ENCODE results near the gene FAT4.

FAT4 gene

DNA sequence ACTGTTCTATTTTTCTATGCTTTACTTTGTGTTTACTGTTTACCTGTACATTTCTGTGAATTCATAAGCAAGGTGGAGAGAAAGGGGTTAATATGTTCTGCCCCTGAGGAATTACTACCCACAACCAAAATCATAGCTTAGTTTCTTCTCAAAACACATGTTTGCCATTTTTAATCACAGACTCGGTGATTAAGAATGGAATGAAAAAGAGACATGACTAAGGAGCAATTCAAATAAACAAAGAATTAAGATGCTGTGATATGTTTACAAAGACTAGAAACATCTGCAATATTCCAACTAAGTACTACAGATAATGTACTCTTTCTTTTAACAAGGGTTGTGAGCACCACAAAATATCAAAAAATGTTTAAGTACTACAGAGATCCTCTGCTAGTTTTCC is 11.7 kb upstream of the FAT4 start:
- H3K4me1 ChIP-seq (ENCODE audit: control insufficient read depth, low read depth, low read length) = no peaks in the 10 kb centered on the region
- no peaks in the 10 kb centered on the region for H3K9me3 ChIP-seq (ENCODE audit: control insufficient read depth, low read depth, low read length)
- no peak overlapping the region for H3K9ac ChIP-seq (ENCODE audit: low read length)
- H3K27me3 ChIP-seq (ENCODE audit: control insufficient read depth, insufficient read depth, low read length) = no peaks in the 10 kb centered on the region
- H3K4me3 ChIP-seq (ENCODE audit: low read length) = no peak overlapping the region
- no peaks in the 10 kb centered on the region for H3K36me3 ChIP-seq (ENCODE audit: control insufficient read depth, low read depth, low read length)
- H3K27ac ChIP-seq (ENCODE audit: low read length) = no peak overlapping the region

DNA sequence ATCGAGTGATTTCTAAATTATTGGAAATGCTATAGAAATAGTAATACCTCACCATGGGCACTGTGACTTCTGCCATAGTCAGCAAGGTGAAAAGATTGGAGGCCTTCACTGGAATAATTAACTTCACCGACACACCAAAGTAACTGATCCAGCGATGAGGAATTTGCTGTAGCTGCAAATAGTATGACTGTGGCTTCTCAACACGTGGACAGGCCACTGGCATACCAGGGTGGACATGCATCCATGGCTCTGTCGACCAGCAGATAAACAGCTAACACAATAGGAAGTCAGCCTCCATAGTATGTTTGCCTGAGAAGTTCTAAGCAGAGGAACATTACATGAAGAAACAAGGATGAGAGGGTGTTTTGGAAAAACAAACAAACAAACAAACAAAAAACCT is 10.9 kb upstream of the FAT4 start:
- H3K4me1 ChIP-seq (ENCODE audit: control insufficient read depth, low read depth, low read length) = no peaks in the 10 kb centered on the region
- no peak overlapping the region for H3K4me3 ChIP-seq (ENCODE audit: low read length)
- no peak overlapping the region for H3K27ac ChIP-seq (ENCODE audit: low read length)
- H3K27me3 ChIP-seq (ENCODE audit: control insufficient read depth, insufficient read depth, low read length) = no peaks in the 10 kb centered on the region
- H3K36me3 ChIP-seq (ENCODE audit: control insufficient read depth, low read depth, low read length) = no peaks in the 10 kb centered on the region
- no peak overlapping the region for H3K9ac ChIP-seq (ENCODE audit: low read length)
- no peaks in the 10 kb centered on the region for H3K9me3 ChIP-seq (ENCODE audit: control insufficient read depth, low read depth, low read length)

DNA sequence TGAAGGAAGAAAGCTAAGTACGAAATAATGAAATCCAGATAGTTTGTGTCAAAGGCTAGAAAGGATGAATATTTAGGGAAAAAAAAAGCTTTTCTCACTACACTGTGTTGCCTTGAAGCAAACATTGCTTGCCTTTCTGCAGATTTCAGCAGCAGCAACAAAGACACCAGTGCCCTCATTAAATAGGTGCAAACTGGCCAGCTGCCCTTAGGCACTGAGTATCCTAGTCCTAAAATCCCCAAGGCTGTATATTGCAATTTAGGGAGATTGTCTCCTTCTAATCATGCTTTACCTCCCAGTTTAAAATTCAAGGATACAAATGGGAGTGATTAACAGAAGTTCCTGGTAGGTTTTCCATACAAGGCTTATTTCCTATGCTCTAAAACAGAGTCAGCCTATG is 8.6 kb upstream of the FAT4 start:
- H3K27ac ChIP-seq (ENCODE audit: low read length) = no peak overlapping the region

DNA sequence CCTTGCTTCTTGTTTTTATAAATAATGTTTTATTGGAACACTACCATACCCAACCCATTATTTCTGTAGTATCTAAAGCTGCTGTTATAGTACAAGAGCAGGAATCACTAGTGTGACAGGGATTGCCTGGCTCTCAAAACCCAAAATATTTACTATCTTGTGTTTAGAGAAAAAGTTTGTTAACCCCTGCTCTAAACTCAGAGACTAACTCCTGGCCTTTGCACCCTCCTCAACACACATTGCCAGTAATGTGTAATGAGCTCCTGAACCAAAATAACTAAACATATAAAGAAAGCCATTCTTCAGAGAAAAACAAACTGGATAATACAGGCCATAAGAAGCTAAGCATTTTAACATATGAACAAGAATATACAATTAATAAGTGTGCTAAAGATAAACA is 8.2 kb upstream of the FAT4 start:
- Histone ChIP-seq H3K9me3 (ENCODE audit: control insufficient read depth, low read depth, low read length) (no peaks in the 10 kb centered on the region), H3K4me1 (ENCODE audit: control insufficient read depth, low read depth, low read length) (no peaks in the 10 kb centered on the region), H3K36me3 (ENCODE audit: control insufficient read depth, low read depth, low read length) (no peaks in the 10 kb centered on the region), H3K4me3 (ENCODE audit: low read length) (no peak overlapping the region), H3K9ac (ENCODE audit: low read length) (no peak overlapping the region), H3K27me3 (ENCODE audit: control insufficient read depth, insufficient read depth, low read length) (no peaks in the 10 kb centered on the region), H3K27ac (ENCODE audit: low read length) (no peak overlapping the region)

More for the DNA sequence above, 8.6 kb upstream of the FAT4 start:
- Histone ChIP-seq H3K9me3 (ENCODE audit: control insufficient read depth, low read depth, low read length) (no peaks in the 10 kb centered on the region), H3K27me3 (ENCODE audit: control insufficient read depth, insufficient read depth, low read length) (no peaks in the 10 kb centered on the region), H3K4me3 (ENCODE audit: low read length) (no peak overlapping the region), H3K4me1 (ENCODE audit: control insufficient read depth, low read depth, low read length) (no peaks in the 10 kb centered on the region), H3K36me3 (ENCODE audit: control insufficient read depth, low read depth, low read length) (no peaks in the 10 kb centered on the region), H3K9ac (ENCODE audit: low read length) (no peak overlapping the region)

DNA sequence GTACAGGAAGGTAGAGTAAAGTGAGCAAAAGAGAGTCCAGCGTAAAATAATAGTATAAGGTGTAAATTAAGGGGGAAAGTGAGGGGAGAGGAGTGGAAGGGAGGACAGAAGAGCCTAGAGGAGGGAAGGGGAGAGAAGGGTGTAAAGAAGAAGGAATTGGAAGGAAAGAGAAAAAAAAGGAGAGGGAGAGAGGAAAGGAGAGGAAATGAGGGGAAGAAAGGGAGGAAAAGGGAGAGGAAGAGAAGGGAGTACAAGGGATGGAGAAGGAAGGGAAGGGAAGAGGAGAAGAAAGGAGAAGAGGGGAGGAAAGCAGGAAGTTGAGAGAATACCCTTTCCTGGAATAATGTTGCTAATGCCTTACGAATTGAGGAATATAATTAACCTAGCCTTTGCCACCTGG is 3.3 kb upstream of the FAT4 start:
- H3K4me3 ChIP-seq (ENCODE audit: low read length) = no peak overlapping the region
- peaks cover 14% of the 10 kb centered on the region for H3K4me1 ChIP-seq (ENCODE audit: control insufficient read depth, low read depth, low read length)
- peaks cover 10% of the 10 kb centered on the region for H3K27me3 ChIP-seq (ENCODE audit: control insufficient read depth, insufficient read depth, low read length)
- H3K9me3 ChIP-seq (ENCODE audit: control insufficient read depth, low read depth, low read length) = no peaks in the 10 kb centered on the region
- H3K9ac ChIP-seq (ENCODE audit: low read length) = no peak overlapping the region
- H3K36me3 ChIP-seq (ENCODE audit: control insufficient read depth, low read depth, low read length) = no peaks in the 10 kb centered on the region
- H3K27ac ChIP-seq (ENCODE audit: low read length) = no peak overlapping the region

DNA sequence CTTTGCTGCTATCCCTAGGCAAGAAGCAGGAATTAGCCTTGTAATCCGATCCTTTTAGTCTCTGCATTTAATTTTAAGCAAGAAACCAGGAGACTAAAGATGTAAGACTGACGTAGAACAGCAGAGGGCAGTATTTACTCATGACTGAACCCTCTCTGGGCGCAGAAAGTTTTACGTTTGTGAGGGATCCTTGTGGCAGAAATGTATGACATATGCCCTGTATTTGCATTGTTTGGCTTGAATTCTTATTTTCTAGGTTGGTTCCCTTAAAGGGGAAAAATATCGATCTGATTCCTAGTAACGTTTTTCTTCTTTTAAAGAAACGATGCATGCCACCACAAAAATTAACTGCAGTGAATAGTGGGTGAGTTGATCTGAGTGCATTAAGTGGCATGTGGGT is 1.3 kb upstream of the FAT4 start:
- no peak overlapping the region for H3K4me3 ChIP-seq (ENCODE audit: low read length)

DNA sequence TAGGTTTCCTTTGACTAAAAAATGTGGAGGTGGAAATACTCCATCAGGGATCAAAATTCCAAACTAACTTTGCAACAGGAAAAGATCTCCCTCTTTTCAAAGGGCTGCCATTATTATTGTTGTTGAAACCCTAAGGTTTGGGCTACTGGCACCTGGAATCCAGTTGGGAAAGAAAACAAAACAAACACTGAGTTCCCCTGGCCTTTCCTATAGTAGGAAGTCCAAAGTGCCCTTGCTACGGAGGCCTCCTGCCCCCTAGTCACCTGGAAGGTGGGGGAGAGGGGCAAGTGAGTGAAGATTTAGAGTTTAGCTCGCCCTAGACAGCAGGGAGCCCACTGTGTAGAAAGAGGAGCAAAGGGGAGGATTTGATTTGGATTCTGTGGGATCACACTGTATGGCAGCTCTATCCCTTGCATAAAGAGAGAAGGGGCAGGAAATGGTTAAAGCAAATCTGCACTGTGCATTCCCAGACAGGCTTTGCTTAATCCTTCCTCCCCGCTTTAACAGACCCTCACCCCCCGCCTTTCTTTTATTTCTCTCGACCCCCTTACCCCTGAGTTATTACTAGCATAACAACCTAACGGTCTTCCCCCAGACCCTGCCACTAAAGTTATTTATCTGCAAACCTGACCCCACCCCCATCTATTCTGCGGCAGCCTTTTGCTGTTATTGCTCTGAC is 627 bp upstream of the FAT4 start:
- no peak overlapping the region for H3K9ac ChIP-seq (ENCODE audit: low read length)
- H3K9me3 ChIP-seq (ENCODE audit: control insufficient read depth, low read depth, low read length) = no peaks in the 10 kb centered on the region
- H3K4me1 ChIP-seq (ENCODE audit: control insufficient read depth, low read depth, low read length) = peaks cover 16% of the 10 kb centered on the region
- H3K36me3 ChIP-seq (ENCODE audit: control insufficient read depth, low read depth, low read length) = no peaks in the 10 kb centered on the region
- no peak overlapping the region for H3K27ac ChIP-seq (ENCODE audit: low read length)
- H3K4me3 ChIP-seq (ENCODE audit: low read length) = peak overlapping the region; percentile 86
- peaks cover 36% of the 10 kb centered on the region for H3K27me3 ChIP-seq (ENCODE audit: control insufficient read depth, insufficient read depth, low read length)

More for the DNA sequence above, 1.3 kb upstream of the FAT4 start:
- Histone ChIP-seq H3K9me3 (ENCODE audit: control insufficient read depth, low read depth, low read length) (no peaks in the 10 kb centered on the region), H3K27ac (ENCODE audit: low read length) (no peak overlapping the region), H3K36me3 (ENCODE audit: control insufficient read depth, low read depth, low read length) (no peaks in the 10 kb centered on the region), H3K9ac (ENCODE audit: low read length) (no peak overlapping the region), H3K27me3 (ENCODE audit: control insufficient read depth, insufficient read depth, low read length) (peaks cover 30% of the 10 kb centered on the region), H3K4me1 (ENCODE audit: control insufficient read depth, low read depth, low read length) (peaks cover 16% of the 10 kb centered on the region)

DNA sequence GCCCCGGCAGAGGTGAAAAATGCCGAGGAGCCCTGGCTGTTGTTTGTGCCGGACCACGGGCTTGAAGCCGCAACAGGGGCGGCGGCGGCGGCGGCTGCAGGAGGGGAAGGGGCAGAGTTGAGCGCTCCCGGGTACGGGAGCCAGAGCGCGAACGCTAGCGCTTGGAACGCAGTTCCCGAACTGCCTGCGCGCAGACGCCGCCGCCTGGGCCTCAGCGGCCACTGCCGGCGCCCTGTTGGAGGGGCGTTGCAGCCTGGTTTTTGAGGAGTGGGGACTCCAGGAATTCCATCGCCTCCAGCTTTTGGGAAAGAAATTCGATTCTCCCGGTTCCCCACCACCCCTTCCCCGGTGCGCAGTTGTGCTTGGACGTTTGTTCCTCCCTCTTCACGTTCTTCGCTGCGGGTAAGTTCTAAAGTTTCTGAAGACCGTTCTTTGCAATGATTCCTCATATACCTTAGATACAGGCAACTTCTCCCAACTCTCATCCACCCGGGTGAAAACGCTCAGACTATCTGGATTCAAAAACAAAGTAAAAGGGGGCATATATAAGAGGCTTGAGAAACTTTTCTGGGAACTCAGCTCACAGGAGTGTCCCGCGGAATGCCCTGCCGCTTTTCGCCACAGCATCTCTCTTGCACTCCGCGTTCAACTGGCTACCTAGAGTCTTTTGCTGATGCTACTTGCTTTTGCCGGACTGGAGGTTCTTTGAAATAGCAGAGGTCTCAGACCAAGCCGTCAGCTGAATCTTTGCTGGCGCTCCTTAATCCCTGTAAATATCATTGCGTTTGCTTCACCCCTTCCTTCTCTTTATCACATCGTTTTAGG is 1.0 kb downstream of the FAT4 start:
- Histone ChIP-seq H3K9ac (ENCODE audit: low read length) (peak overlapping the region; percentile 42), H3K27me3 (ENCODE audit: control insufficient read depth, insufficient read depth, low read length) (peaks cover 40% of the 10 kb centered on the region), H3K27ac (ENCODE audit: low read length) (no peak overlapping the region), H3K9me3 (ENCODE audit: control insufficient read depth, low read depth, low read length) (no peaks in the 10 kb centered on the region), H3K36me3 (ENCODE audit: control insufficient read depth, low read depth, low read length) (no peaks in the 10 kb centered on the region), H3K4me1 (ENCODE audit: control insufficient read depth, low read depth, low read length) (peaks cover 16% of the 10 kb centered on the region), H3K4me3 (ENCODE audit: low read length) (peak overlapping the region; percentile 86)

DNA sequence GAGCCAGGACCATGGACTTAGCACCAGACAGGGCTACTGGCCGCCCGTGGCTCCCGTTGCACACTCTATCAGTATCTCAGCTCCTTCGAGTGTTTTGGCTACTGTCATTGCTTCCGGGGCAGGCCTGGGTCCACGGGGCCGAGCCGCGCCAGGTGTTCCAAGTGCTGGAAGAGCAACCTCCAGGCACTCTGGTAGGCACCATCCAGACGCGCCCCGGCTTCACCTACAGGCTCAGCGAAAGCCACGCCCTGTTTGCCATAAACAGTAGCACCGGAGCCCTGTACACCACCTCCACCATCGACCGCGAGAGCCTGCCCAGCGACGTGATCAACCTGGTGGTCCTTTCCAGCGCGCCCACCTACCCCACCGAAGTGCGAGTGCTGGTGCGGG is 1.6 kb downstream of the FAT4 start:
- peak overlapping the region; percentile 86 for H3K4me3 ChIP-seq (ENCODE audit: low read length)
- H3K4me1 ChIP-seq (ENCODE audit: control insufficient read depth, low read depth, low read length) = peaks cover 16% of the 10 kb centered on the region
- no peaks in the 10 kb centered on the region for H3K9me3 ChIP-seq (ENCODE audit: control insufficient read depth, low read depth, low read length)
- H3K27me3 ChIP-seq (ENCODE audit: control insufficient read depth, insufficient read depth, low read length) = peaks cover 40% of the 10 kb centered on the region
- H3K27ac ChIP-seq (ENCODE audit: low read length) = no peak overlapping the region
- H3K9ac ChIP-seq (ENCODE audit: low read length) = peak overlapping the region; percentile 40
- H3K36me3 ChIP-seq (ENCODE audit: control insufficient read depth, low read depth, low read length) = no peaks in the 10 kb centered on the region

DNA sequence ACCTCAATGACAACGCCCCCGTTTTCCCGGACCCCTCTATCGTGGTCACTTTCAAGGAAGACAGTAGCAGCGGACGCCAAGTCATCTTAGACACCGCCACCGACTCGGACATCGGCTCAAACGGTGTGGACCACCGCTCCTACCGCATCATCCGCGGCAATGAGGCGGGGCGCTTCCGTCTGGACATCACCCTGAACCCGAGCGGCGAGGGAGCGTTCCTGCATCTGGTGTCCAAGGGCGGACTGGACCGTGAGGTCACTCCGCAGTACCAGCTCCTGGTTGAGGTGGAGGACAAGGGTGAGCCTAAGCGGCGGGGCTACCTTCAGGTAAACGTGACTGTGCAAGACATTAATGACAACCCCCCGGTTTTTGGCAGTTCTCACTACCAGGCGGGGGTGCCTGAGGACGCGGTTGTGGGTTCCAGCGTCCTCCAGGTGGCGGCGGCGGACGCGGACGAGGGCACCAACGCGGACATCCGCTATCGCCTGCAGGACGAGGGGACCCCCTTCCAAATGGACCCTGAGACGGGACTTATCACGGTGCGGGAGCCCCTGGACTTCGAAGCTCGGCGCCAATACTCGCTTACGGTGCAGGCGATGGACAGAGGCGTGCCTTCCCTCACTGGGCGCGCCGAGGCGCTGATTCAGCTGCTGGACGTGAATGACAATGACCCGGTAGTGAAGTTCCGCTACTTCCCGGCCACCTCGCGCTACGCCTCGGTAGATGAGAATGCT is 2.2 kb downstream of the FAT4 start:
- Histone ChIP-seq H3K27me3 (ENCODE audit: control insufficient read depth, insufficient read depth, low read length) (peaks cover 40% of the 10 kb centered on the region), H3K36me3 (ENCODE audit: control insufficient read depth, low read depth, low read length) (no peaks in the 10 kb centered on the region), H3K4me1 (ENCODE audit: control insufficient read depth, low read depth, low read length) (peaks cover 16% of the 10 kb centered on the region), H3K27ac (ENCODE audit: low read length) (no peak overlapping the region), H3K9me3 (ENCODE audit: control insufficient read depth, low read depth, low read length) (no peaks in the 10 kb centered on the region), H3K4me3 (ENCODE audit: low read length) (peak overlapping the region; percentile 86), H3K9ac (ENCODE audit: low read length) (no peak overlapping the region)

DNA sequence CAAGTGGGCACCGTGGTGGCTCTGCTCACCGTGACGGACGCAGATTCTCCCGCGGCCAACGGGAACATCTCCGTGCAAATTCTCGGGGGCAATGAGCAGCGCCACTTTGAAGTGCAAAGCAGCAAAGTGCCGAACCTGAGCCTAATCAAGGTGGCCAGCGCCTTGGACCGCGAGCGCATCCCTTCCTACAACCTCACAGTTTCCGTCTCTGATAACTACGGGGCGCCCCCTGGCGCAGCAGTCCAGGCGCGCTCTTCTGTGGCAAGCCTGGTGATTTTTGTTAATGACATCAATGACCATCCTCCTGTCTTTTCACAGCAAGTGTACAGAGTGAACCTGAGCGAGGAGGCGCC is 2.7 kb downstream of the FAT4 start:
- Histone ChIP-seq H3K27me3 (ENCODE audit: control insufficient read depth, insufficient read depth, low read length) (peaks cover 40% of the 10 kb centered on the region), H3K27ac (ENCODE audit: low read length) (no peak overlapping the region), H3K4me3 (ENCODE audit: low read length) (peak overlapping the region; percentile 86), H3K9ac (ENCODE audit: low read length) (no peak overlapping the region), H3K4me1 (ENCODE audit: control insufficient read depth, low read depth, low read length) (peaks cover 16% of the 10 kb centered on the region), H3K9me3 (ENCODE audit: control insufficient read depth, low read depth, low read length) (no peaks in the 10 kb centered on the region), H3K36me3 (ENCODE audit: control insufficient read depth, low read depth, low read length) (no peaks in the 10 kb centered on the region)
